HepG2 (cell line): ENCODE measurements around the gene PPP1R1B. TPM values are rescaled to one million over a fixed set of nuclear protein-coding genes. Genes with fewer than 3 reads are reported as not detected.
A peak's percentile ranks its signal among the peaks of the same experiment; 100 is the strongest.

ENCODE experiments used
- ATAC-seq: fragments of 200-7000 bp; cut with Tn5 transposase; 3 replicates; pipeline ENCODE4 v1.9.1; 2020; ENCODE audit warnings: mild to moderate bottlenecking, moderate library complexity
- BruUV-seq: library from RNA; stranded (reverse); fragments of 400-500 nt; replicated peaks from 2 replicates; lab custom pipeline; 2021; lab: Mats Ljungman, UMichigan
- CTCF ChIA-PET: fragments of 300-600 bp; formaldehyde crosslinking; extraction: SDS; loops from one replicate; lab custom pipeline; 2021; ENCODE audit warnings: low total read pairs, inconsistent platforms, low intra/inter-chr PET ratio; lab: Yijun Ruan, JAX
- POLR2A ChIA-PET: fragments of 350-600 bp; sonication (Branson Sonifier 250); formaldehyde crosslinking; loops from one replicate; lab custom pipeline; 2020; ENCODE audit warnings: antibody characterized with exemption, inconsistent platforms; lab: Yijun Ruan, JAX
- DNase-seq: peaks from one replicate; pipeline ENCODE4 v3.0.0-alpha.2; 2015; ENCODE audit warnings: low spot score
- FAIRE-seq: peaks from 3 replicates; lab custom pipeline; 2011; peaks lifted over from hg19 to GRCh38; lab: Jason Lieb, UNC
- H2AFZ ChIP-seq: one replicate; pipeline ENCODE4 v1.6.1; 2011; ENCODE audit warnings: low read length, inconsistent platforms
- H3K27ac ChIP-seq: fragments of 300-600 bp; 3 replicates; pipeline ENCODE4 v1.8.0; 2011; ENCODE audit warnings: mixed run types, mild to moderate bottlenecking, mixed read lengths, low read length, inconsistent platforms; ENCODE audit not compliant: insufficient read depth; ENCODE audit errors: extremely low read length
- H3K27me3 ChIP-seq, 2 experiments: fragments of 200-600 bp in 1 of 2; 2 replicates in 1 of 2; 3 replicates in 1 of 2; pipeline versions ENCODE4 v1.6.0 to v1.8.0; 2011; ENCODE audit warnings: low read length in 2 of 2, mild to moderate bottlenecking in 2 of 2, moderate library complexity in 2 of 2, inconsistent platforms in 1 of 2; ENCODE audit not compliant: insufficient read depth in 2 of 2, control insufficient read depth in 1 of 2
- H3K36me3 ChIP-seq, 2 experiments: fragments of 200-600 bp in 1 of 2; replicated peaks in 1 of 2; 2 replicates in 1 of 2; 3 replicates in 1 of 2; pipeline versions ENCODE4 v1.5.1 to v1.8.0; 2011; ENCODE audit warnings: low read length in 2 of 2, inconsistent platforms in 1 of 2; ENCODE audit not compliant: insufficient read depth in 2 of 2, control insufficient read depth in 1 of 2
- H3K4me1 ChIP-seq: 2 replicates; pipeline ENCODE4 v1.5.1; 2012; ENCODE audit warnings: low read length, inconsistent platforms; ENCODE audit not compliant: insufficient read depth
- H3K4me2 ChIP-seq: 2 replicates; pipeline ENCODE4 v1.6.0; 2011; ENCODE audit warnings: low read depth, low read length, inconsistent platforms
- H3K4me3 ChIP-seq, 3 experiments: fragments of 200-600 bp in 1 of 3; sonication (generic), shearing (Covaris generic) in 1 of 3; replicated peaks in 1 of 3; 2 replicates each; pipeline ENCODE4 v1.5.1; 2011 to 2016; ENCODE audit warnings: low read length in 3 of 3, inconsistent platforms in 2 of 3, low read depth in 2 of 3, mild to moderate bottlenecking in 2 of 3, control low read depth in 1 of 3, mixed read lengths in 1 of 3; ENCODE audit not compliant: insufficient read depth in 1 of 3
- H3K79me2 ChIP-seq: one replicate; pipeline ENCODE4 v1.6.1; 2011; ENCODE audit warnings: low read length, inconsistent platforms; ENCODE audit not compliant: insufficient read depth
- H3K9ac ChIP-seq: 2 replicates; pipeline ENCODE4 v1.6.0; 2011; ENCODE audit warnings: mild to moderate bottlenecking, low read depth, low read length, inconsistent platforms; ENCODE audit not compliant: insufficient read depth
- H3K9me3 ChIP-seq: 2 replicates; pipeline ENCODE4 v1.5.1; 2012; ENCODE audit warnings: mild to moderate bottlenecking, low read length
- H4K20me1 ChIP-seq: 2 replicates; pipeline ENCODE4 v1.6.0; 2011; ENCODE audit warnings: inconsistent platforms, mild to moderate bottlenecking, low read length, moderate library complexity; ENCODE audit not compliant: insufficient read depth
- CHD4 ChIP-seq: fragments of 200-600 bp; sonication (generic); IDR thresholded peaks from 2 replicates; pipeline ENCODE4 v1.7.0; 2017; ENCODE audit warnings: mild to moderate bottlenecking, low read length, borderline replicate concordance
- DMAP1 ChIP-seq: IDR thresholded peaks from 2 replicates; pipeline ENCODE4 v1.6.1; 2016
- DPF2 ChIP-seq: sonication (generic); formaldehyde crosslinking; IDR thresholded peaks from 2 replicates; pipeline ENCODE4 v1.4.0; 2020; ENCODE audit warnings: mild to moderate bottlenecking, low read depth, missing genetic modification reagents, borderline replicate concordance
- ELF4 ChIP-seq: sonication (generic); formaldehyde crosslinking; IDR thresholded peaks from 2 replicates; pipeline ENCODE4 v1.5.0; 2020; ENCODE audit warnings: missing genetic modification reagents, mild to moderate bottlenecking, moderate library complexity, borderline replicate concordance
- PPARG ChIP-seq: conservative IDR thresholded peaks from 2 replicates; pipeline ENCODE4 v1.6.1; 2016; ENCODE audit warnings: missing biosample characterization, missing genetic modification reagents
- SUZ12 ChIP-seq: fragments of 150-350 bp; IDR thresholded peaks from 2 replicates; pipeline ENCODE4 v1.6.1; 2014; ENCODE audit warnings: low read depth, low read length
- TAF15 ChIP-seq: fragments of 200-400 bp; formaldehyde crosslinking; IDR thresholded peaks from one replicate; pipeline ENCODE4 v1.6.1; 2018; ENCODE audit warnings: mild to moderate bottlenecking, low read depth, low read length; ENCODE audit not compliant: poor library complexity, severe bottlenecking
- TCF7L2 ChIP-seq: IDR thresholded peaks from 2 replicates; pipeline ENCODE4 v1.6.1; 2011; ENCODE audit warnings: mild to moderate bottlenecking, low read depth, low read length, moderate library complexity
- ZFP82 ChIP-seq: sonication (generic); formaldehyde crosslinking; IDR thresholded peaks from 2 replicates; pipeline ENCODE4 v1.5.1; 2020; ENCODE audit warnings: mild to moderate bottlenecking, missing genetic modification reagents, borderline replicate concordance
- ZNF160 ChIP-seq: sonication (generic); formaldehyde crosslinking; IDR thresholded peaks from 2 replicates; pipeline ENCODE4 v1.8.0; 2022; ENCODE audit warnings: mild to moderate bottlenecking, inconsistent platforms, missing genetic modification reagents
- ZNF331 ChIP-seq: sonication (generic); formaldehyde crosslinking; IDR thresholded peaks from 2 replicates; pipeline ENCODE4 v1.4.0; 2020; ENCODE audit warnings: missing genetic modification reagents
- ZNF720 ChIP-seq: sonication (generic); formaldehyde crosslinking; IDR thresholded peaks from 2 replicates; pipeline ENCODE4 v1.4.0; 2020; ENCODE audit warnings: missing genetic modification reagents
- ZNF737 ChIP-seq: sonication (generic); formaldehyde crosslinking; IDR thresholded peaks from 2 replicates; pipeline ENCODE4 v1.5.0; 2020; ENCODE audit warnings: missing genetic modification reagents, mild to moderate bottlenecking, borderline replicate concordance
- ZSCAN25 ChIP-seq: sonication (generic); formaldehyde crosslinking; IDR thresholded peaks from 2 replicates; pipeline ENCODE4 v1.8.0; 2022; ENCODE audit warnings: mild to moderate bottlenecking, missing genetic modification reagents
- WGBS: methylation state at CpG from one replicate; pipeline ENCODE4 v1.1.6; 2017; ENCODE audit warnings: low lambda C conversion rate; 5-methylcytosine and 5-hydroxymethylcytosine counted together
- in situ Hi-C: cut with HindIII; loops from 2 replicates; pipeline ENCODE4 v1.10.0; 2017; ENCODE audit warnings: low pct_unique_long_range_greater_than_20kb; ENCODE audit not compliant: extremely low pct_ligation_motif_present
- intact Hi-C: fragments of 100-400 bp; cut with micrococcal nuclease; formaldehyde crosslinking; loops from one replicate; pipeline ENCODE4 v1.10.0; 2022; ENCODE audit not compliant: unreplicated experiment
- polyA plus RNA-seq, 8 experiments: library from polyadenylated mRNA; depleted of rRNA in 3 of 8; stranded (reverse) in 7 of 8; unstranded in 1 of 8; fragments of >200 nt; fragmentation: Illumina TruSeq in 4 of 8; extraction: Trizol in 4 of 8; gene quantifications; 2 replicates each; pipeline versions ENCODE4 v1.2.1 to v1.2.3, GENCODE V29; 2011 to 2016; ENCODE audit warnings: low read depth in 4 of 8, missing spikeins in 1 of 8, mixed read lengths in 1 of 8; ENCODE audit not compliant: insufficient read depth in 1 of 8
- total RNA-seq, 5 experiments: library from RNA; depleted of rRNA; stranded (reverse); fragments of >200 nt; fragmentation: Illumina TruSeq; extraction: Trizol; gene quantifications; 2 replicates each; pipeline ENCODE4 v1.2.3, GENCODE V29; 2016; ENCODE audit warnings: low read depth in 1 of 5
- TF ChIP-seq, protein P1 (sequence below): sonication (generic); formaldehyde crosslinking; IDR thresholded peaks from 2 replicates; pipeline ENCODE4 v1.8.1; 2023; ENCODE audit warnings: mild to moderate bottlenecking, missing genetic modification reagents
- TF ChIP-seq, protein P2 (sequence below): sonication (generic); formaldehyde crosslinking; IDR thresholded peaks from 2 replicates; pipeline ENCODE4 v1.9.0; 2022; ENCODE audit warnings: missing genetic modification reagents, mild to moderate bottlenecking, borderline replicate concordance
- TF ChIP-seq, protein P3 (sequence below): sonication (generic); formaldehyde crosslinking; IDR thresholded peaks from 2 replicates; pipeline ENCODE4 v1.5.1; 2020; ENCODE audit warnings: missing genetic modification reagents, mild to moderate bottlenecking, borderline replicate concordance

Gene PPP1R1B
- total and polyA plus RNA-seq, 2 of the 13 experiments (the other 11 are each of a cell fraction or from before 2014, with no cell fraction given) = 0.08 TPM; not detected in 1

DNA sequence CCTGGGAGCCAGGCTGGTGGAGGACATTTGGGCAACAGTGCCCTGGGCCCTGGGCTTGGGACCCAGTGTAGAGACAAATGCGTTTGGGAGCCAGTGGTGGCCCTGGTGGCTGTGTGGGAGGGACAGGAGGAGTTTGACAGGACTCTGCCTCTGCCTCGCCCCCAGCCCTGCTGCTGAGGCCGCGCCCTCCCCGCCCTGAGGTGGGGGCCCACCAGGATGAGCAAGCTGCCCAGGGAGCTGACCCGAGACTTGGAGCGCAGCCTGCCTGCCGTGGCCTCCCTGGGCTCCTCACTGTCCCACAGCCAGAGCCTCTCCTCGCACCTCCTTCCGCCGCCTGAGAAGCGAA lies 26.5 kb downstream of the PPP1R1B start (continued):
- TF ChIP-seq, protein P1, sequence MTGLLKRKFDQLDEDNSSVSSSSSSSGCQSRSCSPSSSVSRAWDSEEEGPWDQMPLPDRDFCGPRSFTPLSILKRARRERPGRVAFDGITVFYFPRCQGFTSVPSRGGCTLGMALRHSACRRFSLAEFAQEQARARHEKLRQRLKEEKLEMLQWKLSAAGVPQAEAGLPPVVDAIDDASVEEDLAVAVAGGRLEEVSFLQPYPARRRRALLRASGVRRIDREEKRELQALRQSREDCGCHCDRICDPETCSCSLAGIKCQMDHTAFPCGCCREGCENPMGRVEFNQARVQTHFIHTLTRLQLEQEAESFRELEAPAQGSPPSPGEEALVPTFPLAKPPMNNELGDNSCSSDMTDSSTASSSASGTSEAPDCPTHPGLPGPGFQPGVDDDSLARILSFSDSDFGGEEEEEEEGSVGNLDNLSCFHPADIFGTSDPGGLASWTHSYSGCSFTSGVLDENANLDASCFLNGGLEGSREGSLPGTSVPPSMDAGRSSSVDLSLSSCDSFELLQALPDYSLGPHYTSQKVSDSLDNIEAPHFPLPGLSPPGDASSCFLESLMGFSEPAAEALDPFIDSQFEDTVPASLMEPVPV (CRISPR knock-in tag) = peak; percentile 77; the same call in 1 of the 2 replicates
- TF ChIP-seq PPARG (CRISPR knock-in tag) (no peak), DMAP1 (CRISPR knock-in tag) (0 out of 2 replicates have a peak, but pooled peaks have one; percentile 43), ZNF720 (CRISPR knock-in tag) (0 out of 2 replicates have a peak, but pooled peaks have one; percentile 74)

DNA sequence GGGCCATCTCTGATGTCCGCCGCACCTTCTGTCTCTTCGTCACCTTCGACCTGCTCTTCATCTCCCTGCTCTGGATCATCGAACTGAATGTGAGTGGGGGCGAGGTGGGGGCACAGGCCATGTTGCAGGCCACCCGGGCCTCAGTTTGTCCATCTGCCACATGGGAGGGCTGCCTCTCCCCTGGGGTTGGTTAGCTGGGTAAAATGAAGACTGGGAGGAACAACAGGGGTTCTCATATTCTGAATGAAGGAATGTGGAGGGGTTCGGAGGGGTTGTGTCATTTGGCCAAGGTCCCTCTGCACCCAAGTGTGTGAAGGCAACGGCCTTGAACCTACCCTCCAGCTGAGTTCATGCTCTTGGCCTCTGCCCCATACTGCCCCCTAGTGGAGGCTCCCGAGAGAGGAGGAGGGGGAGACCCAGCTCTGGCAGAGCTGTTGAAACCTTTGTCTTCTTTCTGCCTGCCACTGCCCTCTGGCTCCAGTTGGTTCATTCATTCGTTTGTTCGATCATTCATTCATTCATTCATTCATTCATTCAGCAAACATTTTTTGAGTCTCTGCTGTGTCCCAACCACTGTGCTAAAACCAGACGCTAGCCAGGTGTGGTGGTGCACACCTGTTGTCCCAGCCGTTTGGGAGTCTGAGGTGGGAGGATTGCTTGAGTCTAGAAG lies 27.0 kb downstream of the PPP1R1B start:
- no peaks in the 10 kb centered on the region for H3K9me3 ChIP-seq
- no peak overlapping the region for H2AFZ ChIP-seq
- H3K4me2 ChIP-seq = peak overlapping the region; percentile 81
- H3K27me3 ChIP-seq = no peaks in the 10 kb centered on the region
- in situ Hi-C loops = no loop called here
- ATAC-seq (peak; percentile 65), DNase-seq (peak; percentile 79), FAIRE-seq (peak; percentile 95)
- no peak overlapping the region for H3K9ac ChIP-seq
- BruUV-seq = no TSS peak
- peak overlapping the region; percentile 48 for H3K27ac ChIP-seq
- peaks cover 4% of the 10 kb centered on the region; the same call in 1 of the 2 replicates for H4K20me1 ChIP-seq
- H3K4me1 ChIP-seq = peaks cover 31% of the 10 kb centered on the region
- no peaks in the 10 kb centered on the region for H3K79me2 ChIP-seq
- 55% methylated on average over 13 of the region's 14 CpGs for WGBS
- peak overlapping the region in 1 of 3 experiments; percentile 54; a peak in 1 of 6 replicates for H3K4me3 ChIP-seq
- intact Hi-C loops = loop anchor here (2.0 kb wide), 1 partner anchor 31 kb away; no protein-coding TSS in a partner anchor
- POLR2A ChIA-PET = interaction anchor here (0.7 to 2.6 kb wide), 14 partner anchors 10 to 101 kb away, joined by 3 to 21 read pairs (median 6); partner anchors contain the start of genes ERBB2, PGAP3 and PNMT
- CTCF ChIA-PET = interaction anchor here (0.7 to 4.0 kb wide), 5 partner anchors 14 to 106 kb away, joined by 4 to 71 read pairs (median 5); partner anchors contain the start of gene PNMT
- peaks cover 11 to 14% of the 10 kb centered on the region in 2 experiments; a peak in 4 of 5 replicates for H3K36me3 ChIP-seq
- no peak for TF ChIP-seq SUZ12
- no peak for TF ChIP-seq ZNF160
- no peak for TF ChIP-seq TAF15
- TF ChIP-seq ZNF331 (CRISPR knock-in tag) = peak; percentile 59; the same call in 1 of the 2 replicates
- TF ChIP-seq TCF7L2 = no peak
- TF ChIP-seq ZSCAN25 = no peak
- TF ChIP-seq ZNF737 (CRISPR knock-in tag) = no peak
- no peak for TF ChIP-seq ELF4 (CRISPR knock-in tag)
- TF ChIP-seq ZFP82 (CRISPR knock-in tag) = no peak
- peak; percentile 64; the same call in 1 of the 2 replicates for TF ChIP-seq CHD4
- TF ChIP-seq, protein P2, sequence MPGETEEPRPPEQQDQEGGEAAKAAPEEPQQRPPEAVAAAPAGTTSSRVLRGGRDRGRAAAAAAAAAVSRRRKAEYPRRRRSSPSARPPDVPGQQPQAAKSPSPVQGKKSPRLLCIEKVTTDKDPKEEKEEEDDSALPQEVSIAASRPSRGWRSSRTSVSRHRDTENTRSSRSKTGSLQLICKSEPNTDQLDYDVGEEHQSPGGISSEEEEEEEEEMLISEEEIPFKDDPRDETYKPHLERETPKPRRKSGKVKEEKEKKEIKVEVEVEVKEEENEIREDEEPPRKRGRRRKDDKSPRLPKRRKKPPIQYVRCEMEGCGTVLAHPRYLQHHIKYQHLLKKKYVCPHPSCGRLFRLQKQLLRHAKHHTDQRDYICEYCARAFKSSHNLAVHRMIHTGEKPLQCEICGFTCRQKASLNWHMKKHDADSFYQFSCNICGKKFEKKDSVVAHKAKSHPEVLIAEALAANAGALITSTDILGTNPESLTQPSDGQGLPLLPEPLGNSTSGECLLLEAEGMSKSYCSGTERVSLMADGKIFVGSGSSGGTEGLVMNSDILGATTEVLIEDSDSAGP (CRISPR knock-in tag) = peak; percentile 25; the same call in 1 of the 2 replicates
- 0 out of 2 replicates have a peak, but pooled peaks have one; percentile 33 for TF ChIP-seq DPF2 (CRISPR knock-in tag)
- TF ChIP-seq, protein P3, sequence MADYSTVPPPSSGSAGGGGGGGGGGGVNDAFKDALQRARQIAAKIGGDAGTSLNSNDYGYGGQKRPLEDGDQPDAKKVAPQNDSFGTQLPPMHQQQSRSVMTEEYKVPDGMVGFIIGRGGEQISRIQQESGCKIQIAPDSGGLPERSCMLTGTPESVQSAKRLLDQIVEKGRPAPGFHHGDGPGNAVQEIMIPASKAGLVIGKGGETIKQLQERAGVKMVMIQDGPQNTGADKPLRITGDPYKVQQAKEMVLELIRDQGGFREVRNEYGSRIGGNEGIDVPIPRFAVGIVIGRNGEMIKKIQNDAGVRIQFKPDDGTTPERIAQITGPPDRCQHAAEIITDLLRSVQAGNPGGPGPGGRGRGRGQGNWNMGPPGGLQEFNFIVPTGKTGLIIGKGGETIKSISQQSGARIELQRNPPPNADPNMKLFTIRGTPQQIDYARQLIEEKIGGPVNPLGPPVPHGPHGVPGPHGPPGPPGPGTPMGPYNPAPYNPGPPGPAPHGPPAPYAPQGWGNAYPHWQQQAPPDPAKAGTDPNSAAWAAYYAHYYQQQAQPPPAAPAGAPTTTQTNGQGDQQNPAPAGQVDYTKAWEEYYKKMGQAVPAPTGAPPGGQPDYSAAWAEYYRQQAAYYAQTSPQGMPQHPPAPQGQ (CRISPR knock-in tag) = no peak
